Measurements from ENCODE around the gene ROPN1L. TPM values are rescaled to one million over a fixed set of nuclear protein-coding genes. Genes with fewer than 3 reads are reported as not detected.

ROPN1L gene
- total RNA-seq, 2 donors from 2014 or later, result 34.9 TPM; not detected in 1

DNA sequence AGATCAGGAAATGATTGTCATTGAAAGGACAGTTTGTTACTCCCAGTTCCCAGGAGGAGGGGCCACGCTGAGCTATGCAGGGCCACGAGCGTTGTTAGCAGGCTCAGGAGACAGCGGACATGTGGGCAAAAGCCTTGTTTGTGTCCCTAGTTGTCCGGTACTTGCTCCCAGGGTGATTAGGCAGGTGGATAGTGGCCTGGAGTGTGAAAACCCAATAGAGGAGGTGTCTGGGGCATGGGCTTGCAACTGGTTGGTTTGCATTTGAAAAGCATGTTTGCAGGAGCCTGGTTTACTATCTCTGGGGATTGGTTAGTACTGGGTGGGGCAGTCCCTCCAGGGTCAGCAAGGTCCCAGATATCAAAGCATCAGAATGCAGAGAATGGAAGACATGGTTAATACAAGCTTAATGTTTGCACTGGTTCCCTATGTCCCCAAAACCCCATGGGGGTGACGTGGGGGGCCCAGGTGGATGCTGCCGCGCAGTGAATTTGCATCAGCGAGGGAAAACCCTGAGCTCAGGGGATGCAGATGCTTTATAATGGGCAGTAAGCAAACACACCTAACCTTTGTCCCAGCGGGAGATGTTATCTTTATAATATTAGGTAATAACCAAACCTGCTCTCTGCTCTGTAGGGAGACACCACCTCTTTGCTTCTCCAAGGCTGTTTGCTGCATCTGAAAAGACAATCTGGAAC lies 39.7 kb downstream of the ROPN1L start:
- TF ChIP-seq, protein P1, sequence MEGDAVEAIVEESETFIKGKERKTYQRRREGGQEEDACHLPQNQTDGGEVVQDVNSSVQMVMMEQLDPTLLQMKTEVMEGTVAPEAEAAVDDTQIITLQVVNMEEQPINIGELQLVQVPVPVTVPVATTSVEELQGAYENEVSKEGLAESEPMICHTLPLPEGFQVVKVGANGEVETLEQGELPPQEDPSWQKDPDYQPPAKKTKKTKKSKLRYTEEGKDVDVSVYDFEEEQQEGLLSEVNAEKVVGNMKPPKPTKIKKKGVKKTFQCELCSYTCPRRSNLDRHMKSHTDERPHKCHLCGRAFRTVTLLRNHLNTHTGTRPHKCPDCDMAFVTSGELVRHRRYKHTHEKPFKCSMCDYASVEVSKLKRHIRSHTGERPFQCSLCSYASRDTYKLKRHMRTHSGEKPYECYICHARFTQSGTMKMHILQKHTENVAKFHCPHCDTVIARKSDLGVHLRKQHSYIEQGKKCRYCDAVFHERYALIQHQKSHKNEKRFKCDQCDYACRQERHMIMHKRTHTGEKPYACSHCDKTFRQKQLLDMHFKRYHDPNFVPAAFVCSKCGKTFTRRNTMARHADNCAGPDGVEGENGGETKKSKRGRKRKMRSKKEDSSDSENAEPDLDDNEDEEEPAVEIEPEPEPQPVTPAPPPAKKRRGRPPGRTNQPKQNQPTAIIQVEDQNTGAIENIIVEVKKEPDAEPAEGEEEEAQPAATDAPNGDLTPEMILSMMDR (IDR thresholded peaks at IDR 0.05), result no peak
- TF ChIP-seq POLR2A (IDR thresholded peaks at IDR 0.05) (no peak), POLR2AphosphoS5 (IDR thresholded peaks at IDR 0.05) (no peak)
- H3K27ac ChIP-seq, result no peak overlapping the region
- no peaks in the 10 kb centered on the region for H3K9me3 ChIP-seq
- 76% methylated on average over 10 of the region's 10 CpGs for WGBS
- H3K27me3 ChIP-seq (replicated peaks; ENCODE audit: insufficient read depth), result no peaks in the 10 kb centered on the region
- intact Hi-C loops (cut with DNase I), result no loop called here
- H3K4me3 ChIP-seq, result no peak overlapping the region
- H3K36me3 ChIP-seq, result no peaks in the 10 kb centered on the region
- no peak for DNase-seq (ENCODE audit: low spot score)
- H3K4me1 ChIP-seq (replicated peaks), result no peaks in the 10 kb centered on the region

DNA sequence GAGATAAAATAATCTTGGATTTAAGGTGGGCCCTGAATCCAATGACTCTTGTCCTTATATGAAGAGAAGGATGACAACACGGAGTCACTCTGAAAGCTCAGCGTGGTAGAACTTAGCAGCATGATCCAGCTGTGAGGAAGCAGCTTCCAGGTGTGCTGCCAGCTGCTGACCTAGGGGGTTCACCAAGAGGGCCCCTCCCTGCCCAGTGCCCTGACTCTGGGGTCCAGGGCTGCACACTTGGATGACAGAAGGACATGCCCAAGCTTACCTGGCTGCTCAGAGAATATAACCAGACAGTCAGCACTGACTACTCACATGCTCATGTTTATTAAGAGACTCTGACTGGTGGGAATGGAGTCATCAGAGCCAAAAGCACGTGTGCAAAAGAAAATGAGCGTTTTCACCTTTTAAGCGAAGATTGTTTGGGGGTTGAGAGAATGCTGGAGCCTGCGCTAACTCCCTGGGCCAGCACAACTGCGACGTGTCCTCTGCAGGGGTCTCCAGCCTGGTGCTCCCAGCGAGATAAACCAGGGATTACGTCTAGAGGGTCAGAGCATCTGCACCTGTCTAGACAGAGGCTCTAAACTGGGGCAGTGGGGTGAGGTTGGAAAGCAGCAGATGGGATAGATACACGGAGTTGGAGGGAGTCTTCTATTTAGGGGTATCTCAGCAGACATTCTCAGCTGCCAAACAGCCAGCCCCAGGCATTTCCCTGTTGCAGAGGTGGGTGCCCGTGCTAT lies 41.3 kb downstream of the ROPN1L start:
- Histone ChIP-seq H3K4me1 (replicated peaks) (no peaks in the 10 kb centered on the region), H3K4me3 (no peak overlapping the region), H3K36me3 (no peaks in the 10 kb centered on the region), H3K27ac (no peak overlapping the region), H3K9me3 (no peaks in the 10 kb centered on the region), H3K27me3 (replicated peaks; ENCODE audit: insufficient read depth) (no peaks in the 10 kb centered on the region)
- TF ChIP-seq POLR2AphosphoS5 (IDR thresholded peaks at IDR 0.05) (no peak), POLR2A (IDR thresholded peaks at IDR 0.05) (no peak)
- TF ChIP-seq, protein P1 (IDR thresholded peaks at IDR 0.05), result no peak
- intact Hi-C loops (cut with DNase I), result no loop called here
- 84% methylated on average over 12 of the region's 12 CpGs for WGBS
- DNase-seq (ENCODE audit: low spot score), result no peak

DNA sequence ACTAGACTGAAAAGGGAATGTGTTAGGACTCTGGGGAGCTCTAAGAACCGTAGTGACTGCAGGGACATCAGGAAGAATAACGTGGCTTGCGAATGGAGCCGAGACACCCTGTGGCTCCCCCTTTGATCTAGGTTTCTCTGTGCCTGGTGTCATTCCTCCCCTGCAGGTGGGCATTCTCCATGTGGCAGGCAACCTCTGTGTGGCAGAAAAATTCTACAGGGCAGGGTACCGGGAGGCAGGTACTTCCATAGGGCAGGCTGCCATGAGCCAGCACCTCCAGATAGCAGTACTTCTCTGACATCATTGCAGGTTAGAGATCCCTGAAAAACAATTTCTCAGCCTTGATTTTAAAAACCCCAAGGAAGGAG lies 43.1 kb downstream of the ROPN1L start:
- no peak for DNase-seq (ENCODE audit: low spot score)
- Histone ChIP-seq H3K27ac (no peak overlapping the region), H3K4me1 (replicated peaks) (no peaks in the 10 kb centered on the region), H3K27me3 (replicated peaks; ENCODE audit: insufficient read depth) (no peaks in the 10 kb centered on the region), H3K9me3 (no peaks in the 10 kb centered on the region), H3K4me3 (no peak overlapping the region), H3K36me3 (no peaks in the 10 kb centered on the region)
- TF ChIP-seq POLR2AphosphoS5 (IDR thresholded peaks at IDR 0.05), result no peak
- no peak for TF ChIP-seq POLR2A (IDR thresholded peaks at IDR 0.05)
- TF ChIP-seq, protein P1 (IDR thresholded peaks at IDR 0.05), result no peak
- 73% methylated on average over 5 of the region's 5 CpGs for WGBS
- intact Hi-C loops (cut with DNase I), result no loop called here

DNA sequence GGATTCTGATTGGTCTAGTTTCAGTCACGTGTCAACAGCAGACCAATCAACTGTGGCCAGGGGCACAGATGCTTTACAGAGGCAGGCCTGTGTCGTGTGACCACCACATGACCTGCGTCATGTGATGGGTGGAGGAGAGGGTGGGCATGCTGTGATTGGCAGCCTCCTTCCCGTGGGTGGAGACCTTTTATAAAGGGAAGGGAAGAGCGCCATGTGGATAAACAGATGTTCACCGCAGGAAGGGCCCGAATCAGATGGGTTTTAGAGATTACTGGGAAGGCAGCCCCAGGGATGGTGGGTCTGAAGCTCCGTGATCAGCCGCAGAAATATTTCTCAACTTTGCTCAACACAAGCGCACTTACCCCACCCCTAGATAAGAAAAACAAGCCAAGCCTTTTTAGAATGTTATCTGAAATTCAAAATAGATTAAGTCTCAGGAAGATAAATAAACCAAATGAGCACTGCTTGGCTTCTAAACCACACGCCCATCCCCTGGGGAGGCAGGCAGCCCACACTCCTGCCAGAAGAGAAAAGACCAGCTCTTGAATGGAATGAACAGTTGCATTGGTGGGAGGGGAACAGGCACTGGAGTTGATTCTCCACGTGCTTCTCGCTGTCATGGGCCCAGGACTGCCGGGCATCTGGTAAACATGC lies 43.6 kb downstream of the ROPN1L start:
- TF ChIP-seq, protein P1 (IDR thresholded peaks at IDR 0.05), result no peak
- TF ChIP-seq POLR2A (IDR thresholded peaks at IDR 0.05) (no peak), POLR2AphosphoS5 (IDR thresholded peaks at IDR 0.05) (no peak)
- 69% methylated on average over 14 of the region's 14 CpGs for WGBS
- Histone ChIP-seq H3K4me3 (no peak overlapping the region), H3K9me3 (no peaks in the 10 kb centered on the region), H3K36me3 (no peaks in the 10 kb centered on the region), H3K27ac (no peak overlapping the region), H3K27me3 (replicated peaks; ENCODE audit: insufficient read depth) (no peaks in the 10 kb centered on the region), H3K4me1 (replicated peaks) (no peaks in the 10 kb centered on the region)
- intact Hi-C loops (cut with DNase I), result no loop called here
- no peak for DNase-seq (ENCODE audit: low spot score)
